ENCODE measurements around the gene STK32B. TPM values are rescaled to one million over a fixed set of nuclear protein-coding genes. Genes with fewer than 3 reads are reported as not detected.
A peak's percentile ranks its signal among the peaks of the same experiment; 100 is the strongest.
"Not testable (repeated sequence)": the region's sequence is repeated elsewhere in the genome, so short reads cannot be mapped to it uniquely, and the experiment has no call there.

Gene STK32B
- total and polyA plus RNA-seq, 7 donors: 0.14 to 0.73 (median 0.52) TPM

GRCh38 chr4:5238173-5238572 is 186.9 kb downstream of the STK32B start:
- Histone ChIP-seq H3K27ac (no peak overlapping the region), H3K4me3 (no peak overlapping the region), H3K36me3 (ENCODE audit: insufficient read depth in 1 of 2, low read depth in 1 of 2) (no peaks in the 10 kb centered on the region), H3K9me3 (no peaks in the 10 kb centered on the region), H3K4me1 (no peaks in the 10 kb centered on the region), H3K27me3 (ENCODE audit: insufficient read depth in 3 of 3, low read length in 2 of 3) (no peaks in the 10 kb centered on the region)
- intact Hi-C loops (cut with DNase I): no loop called here
- no peak for DNase-seq
- ATAC-seq: peak in 1 of 4 donors; percentile 45
- WGBS, 3 donors: 49 to 55% (median 51%) methylated on average over 4 of the region's 4 CpGs
- TF ChIP-seq CTCF (IDR thresholded peaks at IDR 0.05): no peak

DNA sequence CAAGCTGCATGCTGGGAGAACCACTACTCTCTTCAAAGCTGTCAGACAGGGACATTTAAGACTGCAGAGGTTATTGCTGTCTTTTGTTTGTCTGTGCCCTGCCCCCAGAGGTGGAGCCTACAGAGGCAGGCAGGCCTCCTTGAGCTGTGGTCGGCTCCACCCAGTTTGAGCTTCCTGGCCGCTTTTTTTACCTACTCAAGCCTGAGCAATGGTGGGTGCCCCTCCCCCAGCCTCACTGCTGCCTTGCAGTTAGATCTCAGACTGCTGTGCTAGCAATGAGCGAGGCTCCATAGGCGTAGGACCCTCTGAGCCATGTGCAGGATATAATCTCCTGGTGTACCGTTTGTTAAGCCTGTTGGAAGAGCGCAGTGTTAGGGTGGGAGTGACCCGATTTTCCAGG is 195.8 kb downstream of the STK32B start:
- H3K27ac ChIP-seq; H3K9me3 ChIP-seq; DNase-seq; H3K4me1 ChIP-seq; H3K4me3 ChIP-seq; H3K27me3 ChIP-seq (ENCODE audit: insufficient read depth in 3 of 3, low read length in 2 of 3); H3K36me3 ChIP-seq (ENCODE audit: insufficient read depth in 1 of 2, low read depth in 1 of 2); intact Hi-C loops (cut with DNase I); ATAC-seq: not testable (repeated sequence)
- 86 to 91% (median 89%) methylated on average over 7 of the region's 7 CpGs for WGBS, 3 donors

DNA sequence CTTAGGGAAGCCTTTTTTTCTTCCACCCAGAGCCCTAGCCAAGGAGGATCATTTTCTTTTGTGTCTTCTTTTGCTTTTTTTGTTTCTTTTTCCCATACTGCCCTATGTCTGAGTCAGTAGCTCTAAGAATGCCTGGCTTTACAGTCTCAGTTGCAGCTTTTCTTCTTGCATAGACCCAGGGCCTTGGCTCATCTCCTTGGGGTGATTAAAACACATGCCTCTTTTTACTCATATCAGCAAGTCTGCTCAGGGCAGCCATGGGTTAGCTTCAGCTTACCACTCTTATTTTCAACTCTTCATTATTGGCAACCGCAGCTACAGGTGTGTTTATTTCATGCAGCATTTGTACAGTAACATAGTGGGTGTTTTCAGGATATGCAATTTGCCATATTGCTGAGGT is 196.5 kb downstream of the STK32B start:
- DNase-seq (no peak), ATAC-seq (no peak)
- Histone ChIP-seq H3K27me3 (ENCODE audit: insufficient read depth in 3 of 3, low read length in 2 of 3) (no peaks in the 10 kb centered on the region), H3K27ac (no peak overlapping the region), H3K4me1 (no peaks in the 10 kb centered on the region), H3K36me3 (ENCODE audit: insufficient read depth in 1 of 2, low read depth in 1 of 2) (no peaks in the 10 kb centered on the region), H3K9me3 (no peaks in the 10 kb centered on the region), H3K4me3 (no peak overlapping the region)
- intact Hi-C loops (cut with DNase I): no loop called here
- no peak for TF ChIP-seq CTCF (IDR thresholded peaks at IDR 0.05)
- 82 to 97% (median 94%) methylated on average over 1 of the region's 1 CpG for WGBS, 3 donors

DNA sequence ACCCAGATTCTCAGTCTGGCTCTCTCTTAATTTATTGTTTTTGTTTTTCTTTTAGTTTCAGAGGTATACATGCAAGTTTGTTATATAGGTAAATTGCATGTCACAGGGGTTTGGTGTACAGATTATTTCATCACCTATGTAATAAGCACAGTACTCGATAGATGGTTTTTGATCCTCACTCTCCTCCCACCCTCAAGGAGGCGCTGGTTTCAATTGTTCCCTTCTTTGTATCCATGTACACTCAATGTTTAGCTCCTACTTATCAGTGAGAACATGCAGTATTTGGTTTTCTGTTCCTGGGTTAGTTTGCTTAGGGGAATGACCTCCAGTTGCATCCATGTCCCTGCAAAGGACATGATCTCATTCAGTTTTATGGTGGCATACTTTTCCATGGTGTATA is 198.4 kb downstream of the STK32B start:
- intact Hi-C loops (cut with DNase I): no loop called here
- no peak for DNase-seq
- no peak overlapping the region for H3K4me3 ChIP-seq

GRCh38 chr4:5250536-5250935 is 199.3 kb downstream of the STK32B start:
- ATAC-seq; intact Hi-C loops (cut with DNase I); H3K36me3 ChIP-seq (ENCODE audit: insufficient read depth in 1 of 2, low read depth in 1 of 2); DNase-seq; H3K27ac ChIP-seq; H3K9me3 ChIP-seq; H3K27me3 ChIP-seq (ENCODE audit: insufficient read depth in 3 of 3, low read length in 2 of 3); H3K4me1 ChIP-seq; H3K4me3 ChIP-seq: not testable (repeated sequence)
- WGBS, 3 donors: 58 to 75% (median 66%) methylated on average over 5 of the region's 5 CpGs

More for the DNA sequence above, 198.4 kb downstream of the STK32B start:
- TF ChIP-seq CTCF (IDR thresholded peaks at IDR 0.05): no peak
- no peaks in the 10 kb centered on the region for H3K4me1 ChIP-seq
- no peak for ATAC-seq
- 61 to 79% (median 78%) methylated on average over 2 of the region's 2 CpGs for WGBS, 3 donors
- no peaks in the 10 kb centered on the region for H3K9me3 ChIP-seq
- H3K27me3 ChIP-seq (ENCODE audit: insufficient read depth in 3 of 3, low read length in 2 of 3): no peaks in the 10 kb centered on the region
- no peak overlapping the region for H3K27ac ChIP-seq
- H3K36me3 ChIP-seq (ENCODE audit: insufficient read depth in 1 of 2, low read depth in 1 of 2): no peaks in the 10 kb centered on the region

- no peaks in the 10 kb centered on the region for H3K9me3 ChIP-seq
- no peak overlapping the region for H3K4me3 ChIP-seq
- no peak overlapping the region for H3K27ac ChIP-seq
- DNase-seq (no peak), ATAC-seq (no peak)
- TF ChIP-seq CTCF (IDR thresholded peaks at IDR 0.05): no peak
- H3K27me3 ChIP-seq (ENCODE audit: insufficient read depth in 3 of 3, low read length in 2 of 3): no peaks in the 10 kb centered on the region
- WGBS, 3 donors: 65 to 83% (median 77%) methylated on average over 4 of the region's 4 CpGs
- no peaks in the 10 kb centered on the region for H3K4me1 ChIP-seq
- intact Hi-C loops (cut with DNase I): no loop called here
- no peaks in the 10 kb centered on the region for H3K36me3 ChIP-seq (ENCODE audit: insufficient read depth in 1 of 2, low read depth in 1 of 2)
These were observed 205.1 kb downstream of the STK32B start for GRCh38 chr4:5256421-5256820.

All from psoas muscle (tissue), 8 donors.